Neuronal stem cell (in vitro differentiated cells): ENCODE measurements around the gene HDAC4.

ENCODE experiments used
- DNase-seq: peaks from one replicate; pipeline ENCODE4 v3.0.0-alpha.2; 2013; ENCODE audit warnings: low spot score
- H2AFZ ChIP-seq: one replicate; pipeline ENCODE4 v1.6.1; 2013; ENCODE audit warnings: mild to moderate bottlenecking, low read length, inconsistent platforms
- H2AK5ac ChIP-seq: 2 replicates; pipeline ENCODE4 v1.6.1; 2013; ENCODE audit warnings: low read depth, mild to moderate bottlenecking, inconsistent platforms, low read length, moderate library complexity, mixed read lengths
- H2BK120ac ChIP-seq: 2 replicates; pipeline ENCODE4 v1.6.1; 2013; ENCODE audit warnings: low read depth, mild to moderate bottlenecking, inconsistent platforms, low read length, moderate library complexity, mixed read lengths
- H2BK12ac ChIP-seq: one replicate; pipeline ENCODE4 v1.6.1; 2013; ENCODE audit warnings: low read length, inconsistent platforms
- H2BK15ac ChIP-seq: 2 replicates; pipeline ENCODE4 v1.6.1; 2013; ENCODE audit warnings: mild to moderate bottlenecking, low read length, inconsistent platforms, mixed read lengths
- H2BK5ac ChIP-seq: one replicate; pipeline ENCODE4 v1.6.1; 2013; ENCODE audit warnings: inconsistent platforms, mild to moderate bottlenecking, low read length, moderate library complexity
- H3K14ac ChIP-seq: one replicate; pipeline ENCODE4 v1.6.1; 2013; ENCODE audit warnings: low read length, inconsistent platforms
- H3K18ac ChIP-seq: 2 replicates; pipeline ENCODE4 v1.6.1; 2013; ENCODE audit warnings: low read length, inconsistent platforms
- H3K23ac ChIP-seq: 2 replicates; pipeline ENCODE4 v1.6.1; 2013; ENCODE audit warnings: low read depth, mild to moderate bottlenecking, mixed read lengths, low read length, inconsistent platforms; ENCODE audit not compliant: poor library complexity
- H3K27ac ChIP-seq: replicated peaks from 3 replicates; pipeline ENCODE4 v1.5.1; 2013; ENCODE audit warnings: low read length, inconsistent platforms
- H3K27me3 ChIP-seq, 3 experiments: 2 replicates each; pipeline ENCODE4 v1.6.1; 2013; ENCODE audit warnings: low read length in 3 of 3, mild to moderate bottlenecking in 2 of 3, inconsistent platforms in 1 of 3, low read depth in 1 of 3, mixed read lengths in 1 of 3, moderate library complexity in 1 of 3; ENCODE audit not compliant: control insufficient read depth in 3 of 3, insufficient read depth in 3 of 3
- H3K36me3 ChIP-seq, 2 donors: replicated peaks in 1 of 2; 2 replicates each; pipeline ENCODE4 v1.6.1; 2013; ENCODE audit warnings: low read length in 2 of 2; ENCODE audit not compliant: control insufficient read depth in 2 of 2, insufficient read depth in 2 of 2
- H3K4ac ChIP-seq: 2 replicates; pipeline ENCODE4 v1.6.1; 2013; ENCODE audit warnings: inconsistent platforms, mild to moderate bottlenecking, low read length, moderate library complexity
- H3K4me1 ChIP-seq, 2 donors: 1 replicate in 1 of 2; 2 replicates in 1 of 2; pipeline ENCODE4 v1.6.1; 2013; ENCODE audit warnings: low read length in 2 of 2, low read depth in 1 of 2; ENCODE audit not compliant: control insufficient read depth in 2 of 2, insufficient read depth in 1 of 2
- H3K4me2 ChIP-seq: one replicate; pipeline ENCODE4 v1.6.1; 2013; ENCODE audit warnings: mild to moderate bottlenecking, low read length, inconsistent platforms; ENCODE audit not compliant: insufficient read depth, poor library complexity, severe bottlenecking
- H3K4me3 ChIP-seq, 2 donors: 2 replicates each; pipeline ENCODE4 v1.5.1; 2013; ENCODE audit warnings: low read length in 2 of 2, mild to moderate bottlenecking in 2 of 2, inconsistent platforms in 1 of 2, moderate library complexity in 1 of 2
- H3K79me1 ChIP-seq: one replicate; pipeline ENCODE4 v1.6.1; 2013; ENCODE audit warnings: low read depth, mild to moderate bottlenecking, inconsistent platforms, low read length, moderate library complexity
- H3K9ac ChIP-seq: one replicate; pipeline ENCODE4 v1.6.1; 2013; ENCODE audit warnings: mild to moderate bottlenecking, low read depth, low read length, inconsistent platforms; ENCODE audit not compliant: poor library complexity
- H3K9me3 ChIP-seq, 2 donors: replicated peaks in 1 of 2; 2 replicates each; pipeline versions ENCODE3 to v1.6.1; 2013; ENCODE audit warnings: low read length in 2 of 2, mild to moderate bottlenecking in 2 of 2, inconsistent platforms in 1 of 2, low read depth in 1 of 2, mixed read lengths in 1 of 2, moderate library complexity in 1 of 2; ENCODE audit not compliant: control insufficient read depth in 2 of 2, insufficient read depth in 1 of 2
- H4K8ac ChIP-seq: one replicate; pipeline ENCODE4 v1.6.1; 2013; ENCODE audit warnings: low read depth, mild to moderate bottlenecking, inconsistent platforms, low read length, moderate library complexity
- H4K91ac ChIP-seq: one replicate; pipeline ENCODE4 v1.6.1; 2013; ENCODE audit warnings: low read length, low read depth, mild to moderate bottlenecking, inconsistent platforms; ENCODE audit not compliant: poor library complexity
- WGBS, 2 donors: extraction: QIAGEN DNeasy Blood & Tissue Kit; methylation state at CpG; one replicate each; pipeline ENCODE4 v1.1.7; 2013; ENCODE audit warnings: missing lambda C conversion rate in 2 of 2, mixed read lengths in 1 of 2; ENCODE audit not compliant: insufficient read length in 2 of 2, insufficient replicate concordance in 1 of 2; ENCODE audit errors: extremely low coverage in 2 of 2; 5-methylcytosine and 5-hydroxymethylcytosine counted together

The HDAC4 gene

GRCh38 chr2:239158641-239159475 lies 242.0 kb downstream of the HDAC4 start:
- no peak for DNase-seq
- Histone ChIP-seq H2BK120ac (no peak overlapping the region), H3K36me3 (peaks cover 18 to 61% of the 10 kb centered on the region in 2 donors), H2AFZ (no peak overlapping the region), H3K23ac (peak overlapping the region; percentile 13), H3K14ac (no peak overlapping the region), H3K4ac (no peak overlapping the region), H3K9ac (no peak overlapping the region), H3K9me3 (peaks cover 0 to 4% of the 10 kb centered on the region in 2 donors), H3K79me1 (peaks cover 2% of the 10 kb centered on the region), H3K27me3 (no peaks in the 10 kb centered on the region), H3K18ac (peak overlapping the region; percentile 56), H3K4me3 (peak overlapping the region in 1 of 2 donors; percentile 19), H3K4me2 (no peak overlapping the region), H3K27ac (no peak overlapping the region), H3K4me1 (peaks cover 0 to 2% of the 10 kb centered on the region in 2 donors), H4K91ac (no peak overlapping the region), H4K8ac (no peak overlapping the region), H2BK12ac (no peak overlapping the region), H2BK15ac (no peak overlapping the region), H2BK5ac (no peak overlapping the region), H2AK5ac (no peak overlapping the region)
- WGBS, 2 donors: 100% methylated on average over 4 to 11 of the region's 29 CpGs

GRCh38 chr2:239157771-239158170 lies 243.0 kb downstream of the HDAC4 start:
- Histone ChIP-seq H3K4me1 (peaks cover 0 to 2% of the 10 kb centered on the region in 2 donors), H4K91ac (no peak overlapping the region), H3K79me1 (peaks cover 2% of the 10 kb centered on the region), H2BK15ac (no peak overlapping the region), H3K9me3 (peaks cover 0 to 4% of the 10 kb centered on the region in 2 donors), H3K27me3 (no peaks in the 10 kb centered on the region), H3K4me2 (no peak overlapping the region), H2BK120ac (no peak overlapping the region), H3K14ac (no peak overlapping the region), H3K23ac (no peak overlapping the region), H2AFZ (no peak overlapping the region), H3K4me3 (no peak overlapping the region), H3K27ac (no peak overlapping the region), H4K8ac (no peak overlapping the region), H3K18ac (no peak overlapping the region), H3K36me3 (peaks cover 13 to 61% of the 10 kb centered on the region in 2 donors), H2BK12ac (no peak overlapping the region), H3K4ac (no peak overlapping the region), H2AK5ac (no peak overlapping the region), H3K9ac (no peak overlapping the region), H2BK5ac (no peak overlapping the region)
- peak; percentile 11 for DNase-seq
- no CpG with 5 or more reads among the region's 11 CpGs for WGBS, 2 donors

- Histone ChIP-seq H3K4me1 (peaks cover 0 to 2% of the 10 kb centered on the region in 2 donors), H2BK15ac (no peak overlapping the region), H3K79me1 (peaks cover 2% of the 10 kb centered on the region), H3K4me2 (no peak overlapping the region), H3K27me3 (no peaks in the 10 kb centered on the region), H2AFZ (no peak overlapping the region), H3K4me3 (no peak overlapping the region), H2AK5ac (no peak overlapping the region), H4K91ac (no peak overlapping the region), H3K27ac (no peak overlapping the region), H2BK120ac (no peak overlapping the region), H2BK5ac (no peak overlapping the region), H3K36me3 (peaks cover 13 to 62% of the 10 kb centered on the region in 2 donors), H2BK12ac (no peak overlapping the region), H3K9me3 (peaks cover 0 to 4% of the 10 kb centered on the region in 2 donors), H3K9ac (no peak overlapping the region), H4K8ac (no peak overlapping the region), H3K18ac (peak overlapping the region; percentile 14), H3K4ac (peak overlapping the region; percentile 38), H3K14ac (peak overlapping the region; percentile 32), H3K23ac (no peak overlapping the region)
- WGBS, 2 donors: no CpG with 5 or more reads among the region's 12 CpGs
- no peak for DNase-seq
These were observed 243.6 kb downstream of the HDAC4 start for GRCh38 chr2:239157269-239157668.

GRCh38 chr2:239156516-239157265 lies 244.1 kb downstream of the HDAC4 start:
- no peaks in the 10 kb centered on the region for H3K27me3 ChIP-seq
- H2BK120ac ChIP-seq: no peak overlapping the region
- no peak overlapping the region for H2AK5ac ChIP-seq
- no peak overlapping the region for H2BK15ac ChIP-seq
- H2BK5ac ChIP-seq: no peak overlapping the region
- peaks cover 0 to 4% of the 10 kb centered on the region in 2 donors for H3K9me3 ChIP-seq
- no peak overlapping the region for H4K91ac ChIP-seq
- H3K4me2 ChIP-seq: no peak overlapping the region
- H3K18ac ChIP-seq: no peak overlapping the region
- no peak overlapping the region for H3K4me3 ChIP-seq
- peaks cover 13 to 68% of the 10 kb centered on the region in 2 donors for H3K36me3 ChIP-seq
- no peak overlapping the region for H2AFZ ChIP-seq
- H2BK12ac ChIP-seq: no peak overlapping the region
- no peak overlapping the region for H4K8ac ChIP-seq
- H3K4me1 ChIP-seq: peaks cover 0 to 2% of the 10 kb centered on the region in 2 donors
- H3K79me1 ChIP-seq: peaks cover 2% of the 10 kb centered on the region
- no peak for DNase-seq
- H3K23ac ChIP-seq: no peak overlapping the region
- WGBS, 2 donors: no CpG with 5 or more reads among the region's 22 CpGs
- H3K27ac ChIP-seq: no peak overlapping the region
- H3K9ac ChIP-seq: no peak overlapping the region
- no peak overlapping the region for H3K4ac ChIP-seq
- peak overlapping the region; percentile 32 for H3K14ac ChIP-seq
